Ascending aorta (tissue), 2 donors: Measurements from ENCODE around the gene LRRC45. TPM values are rescaled to one million over a fixed set of nuclear protein-coding genes. Genes with fewer than 3 reads are reported as not detected.

Experiments used
- DNase-seq, 2 donors: peaks; one replicate each; pipeline ENCODE4 v3.0.0-alpha.2; 2019; ENCODE audit warnings: low spot score in 2 of 2
- H3K27ac ChIP-seq, 2 donors: fragments of 200-600 bp; sonication (generic); one replicate each; pipeline ENCODE4 v1.5.1; 2016 to 2017; ENCODE audit warnings: mild to moderate bottlenecking in 1 of 2
- H3K27me3 ChIP-seq: fragments of 200-600 bp; sonication (generic); one replicate; pipeline ENCODE4 v1.5.1; 2017
- H3K36me3 ChIP-seq, 2 donors: fragments of 200-600 bp; sonication (generic); one replicate each; pipeline ENCODE4 v1.5.1; 2016
- H3K4me1 ChIP-seq, 2 donors: fragments of 200-600 bp; sonication (generic); one replicate each; pipeline ENCODE4 v1.5.1; 2016 to 2017; ENCODE audit warnings: mild to moderate bottlenecking in 1 of 2
- H3K4me3 ChIP-seq, 2 donors: fragments of 200-600 bp; sonication (generic); one replicate each; pipeline ENCODE4 v1.5.1; 2016 to 2017; ENCODE audit warnings: mild to moderate bottlenecking in 1 of 2
- H3K9me3 ChIP-seq, 2 donors: fragments of 200-600 bp; sonication (generic); one replicate each; pipeline ENCODE4 v1.5.1; 2016
- intact Hi-C: fragments of 100-400 bp; cut with DNase I; formaldehyde crosslinking; loops from one replicate; pipeline ENCODE4 v1.15.1; 2023
- total RNA-seq: library from RNA; depleted of rRNA; stranded (reverse); fragments of >200 nt; gene quantifications from one replicate; pipeline ENCODE4 v1.1.0, GENCODE V29; 2016
- TF ChIP-seq, protein P1 (sequence below), 3 experiments: fragments of 200-600 bp in 2 of 3; fragments of 450-650 bp in 1 of 3; sonication (generic) in 2 of 3; IDR thresholded peaks; one replicate each; pipeline ENCODE4 v1.5.1; 2016 to 2019; ENCODE audit warnings: antibody characterized with exemption in 3 of 3, mild to moderate bottlenecking in 1 of 3, moderate library complexity in 1 of 3

Gene LRRC45
- total RNA-seq, 1 donor from 2014 or later: 2.0 TPM

GRCh38 chr17:82021107-82021899 is 1.8 kb upstream of the LRRC45 start:
- peak in 1 of 2 donors; percentile 87 for DNase-seq
- TF ChIP-seq, protein P1, sequence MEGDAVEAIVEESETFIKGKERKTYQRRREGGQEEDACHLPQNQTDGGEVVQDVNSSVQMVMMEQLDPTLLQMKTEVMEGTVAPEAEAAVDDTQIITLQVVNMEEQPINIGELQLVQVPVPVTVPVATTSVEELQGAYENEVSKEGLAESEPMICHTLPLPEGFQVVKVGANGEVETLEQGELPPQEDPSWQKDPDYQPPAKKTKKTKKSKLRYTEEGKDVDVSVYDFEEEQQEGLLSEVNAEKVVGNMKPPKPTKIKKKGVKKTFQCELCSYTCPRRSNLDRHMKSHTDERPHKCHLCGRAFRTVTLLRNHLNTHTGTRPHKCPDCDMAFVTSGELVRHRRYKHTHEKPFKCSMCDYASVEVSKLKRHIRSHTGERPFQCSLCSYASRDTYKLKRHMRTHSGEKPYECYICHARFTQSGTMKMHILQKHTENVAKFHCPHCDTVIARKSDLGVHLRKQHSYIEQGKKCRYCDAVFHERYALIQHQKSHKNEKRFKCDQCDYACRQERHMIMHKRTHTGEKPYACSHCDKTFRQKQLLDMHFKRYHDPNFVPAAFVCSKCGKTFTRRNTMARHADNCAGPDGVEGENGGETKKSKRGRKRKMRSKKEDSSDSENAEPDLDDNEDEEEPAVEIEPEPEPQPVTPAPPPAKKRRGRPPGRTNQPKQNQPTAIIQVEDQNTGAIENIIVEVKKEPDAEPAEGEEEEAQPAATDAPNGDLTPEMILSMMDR (IDR thresholded peaks at IDR 0.05): peak; percentile 84 to 91 (median 85)
- Histone ChIP-seq H3K27me3 (no peaks in the 10 kb centered on the region), H3K9me3 (no peaks in the 10 kb centered on the region), H3K36me3 (peaks cover 0 to 14% of the 10 kb centered on the region in 2 donors), H3K4me1 (peaks cover 12 to 20% of the 10 kb centered on the region in 2 donors), H3K4me3 (peak overlapping the region; percentile 80 to 99), H3K27ac (no peak overlapping the region)
- intact Hi-C loops: loop anchor here (1.0 to 5.0 kb wide), 4 partner anchors 62 to 191 kb away; partner anchors contain the start of genes ARHGDIA, CCDC57 and PCYT2

DNA sequence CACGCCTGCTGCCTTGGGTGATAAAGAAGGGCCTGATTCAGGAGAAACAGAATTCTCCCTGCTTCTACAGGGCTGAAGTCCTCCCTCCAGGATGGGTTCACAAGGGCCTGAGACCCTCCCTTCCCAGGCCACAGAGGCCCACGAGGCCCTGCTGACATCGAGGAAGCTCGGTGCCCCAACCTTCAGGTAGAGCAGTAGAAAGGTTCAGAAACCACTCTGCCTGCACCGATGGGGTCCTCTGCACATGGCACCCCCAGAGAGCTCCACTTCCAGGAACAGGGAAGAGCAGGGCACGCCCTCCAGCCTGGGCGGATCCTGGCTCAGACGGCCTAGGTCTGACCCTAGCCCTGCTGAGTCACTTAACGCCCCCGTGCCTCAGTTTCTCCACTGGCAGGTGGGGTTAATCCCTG is 1.2 kb upstream of the LRRC45 start:
- intact Hi-C loops: loop anchor here (1.0 to 5.0 kb wide), 6 partner anchors 18 to 190 kb away; partner anchors contain the start of genes ARHGDIA, CCDC57, GPS1 and PCYT2
- H3K4me3 ChIP-seq: peak overlapping the region; percentile 80 to 99
- peaks cover 12 to 20% of the 10 kb centered on the region in 2 donors for H3K4me1 ChIP-seq
- peaks cover 0 to 14% of the 10 kb centered on the region in 2 donors for H3K36me3 ChIP-seq
- H3K9me3 ChIP-seq: no peaks in the 10 kb centered on the region
- DNase-seq: no peak
- H3K27ac ChIP-seq: peak overlapping the region in 1 of 2 donors; percentile 71
- no peaks in the 10 kb centered on the region for H3K27me3 ChIP-seq
- TF ChIP-seq, protein P1 (IDR thresholded peaks at IDR 0.05): no peak

GRCh38 chr17:82022310-82022980 is 660 bp upstream of the LRRC45 start, which contains the start of gene CENPX:
Gene CENPX, minus strand, starts transcription at chr17:82022878. Its CDS starts 17 bp downstream, at chr17:82022861.
- H3K9me3 ChIP-seq: no peaks in the 10 kb centered on the region
- H3K36me3 ChIP-seq: peaks cover 0 to 14% of the 10 kb centered on the region in 2 donors
- peak within 1 kb of the TSS; percentile 56 to 71 for H3K27ac ChIP-seq
- intact Hi-C loops: loop anchor here (1.0 to 5.0 kb wide), 5 partner anchors 18 to 190 kb away; partner anchors contain the start of genes ARHGDIA, CCDC57, GPS1 and PCYT2
- H3K4me1 ChIP-seq: peaks cover 12 to 20% of the 10 kb centered on the region in 2 donors
- H3K27me3 ChIP-seq: no peaks in the 10 kb centered on the region
- TF ChIP-seq, protein P1 (IDR thresholded peaks at IDR 0.05): no peak
- DNase-seq: no peak
- peak within 1 kb of the TSS; percentile 89 to 99 for H3K4me3 ChIP-seq

GRCh38 chr17:82023447-82024241 is 539 bp downstream of the LRRC45 start:
- peaks cover 12 to 20% of the 10 kb centered on the region in 2 donors for H3K4me1 ChIP-seq
- intact Hi-C loops: loop anchor here (1.0 to 5.0 kb wide), 7 partner anchors 14 to 189 kb away; partner anchors contain the start of genes ARHGDIA, ASPSCR1, CCDC57 and DCXR
- TF ChIP-seq, protein P1 (IDR thresholded peaks at IDR 0.05): no peak

DNA sequence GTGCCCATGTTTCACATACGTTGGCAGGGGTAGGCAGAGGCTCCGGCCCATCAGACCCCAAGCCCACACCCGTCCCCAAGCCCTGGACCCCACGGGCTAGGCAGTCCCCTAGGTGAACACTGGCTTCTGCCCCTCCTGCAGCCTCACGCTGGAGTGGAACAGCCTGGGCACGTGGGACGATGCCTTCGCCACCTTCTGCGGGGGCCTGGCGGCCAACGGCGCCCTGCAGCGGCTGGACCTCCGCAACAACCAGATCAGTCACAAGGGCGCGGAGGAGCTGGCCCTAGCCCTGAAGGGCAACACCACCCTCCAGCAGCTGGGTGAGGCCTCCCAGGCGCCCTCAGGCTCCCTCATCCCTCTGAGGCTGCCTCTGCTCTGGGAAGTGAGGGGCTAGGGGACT is 1.8 kb downstream of the LRRC45 start:
- Histone ChIP-seq H3K4me3 (no peak overlapping the region), H3K27me3 (no peaks in the 10 kb centered on the region), H3K9me3 (no peaks in the 10 kb centered on the region), H3K4me1 (peaks cover 12 to 20% of the 10 kb centered on the region in 2 donors), H3K27ac (no peak overlapping the region), H3K36me3 (no peaks in the 10 kb centered on the region)
- TF ChIP-seq, protein P1 (IDR thresholded peaks at IDR 0.05): no peak
- no peak for DNase-seq
- intact Hi-C loops: loop anchor here (5.0 kb wide), 3 partner anchors 113 to 187 kb away; partner anchors contain the start of genes ARHGDIA, CCDC57 and PCYT2

More at GRCh38 chr17:82023447-82024241, 539 bp downstream of the LRRC45 start:
- peaks cover 0 to 4% of the 10 kb centered on the region in 2 donors for H3K36me3 ChIP-seq
- no peak for DNase-seq
- H3K4me3 ChIP-seq: peak overlapping the region; percentile 89 to 94
- H3K9me3 ChIP-seq: no peaks in the 10 kb centered on the region
- H3K27me3 ChIP-seq: no peaks in the 10 kb centered on the region
- H3K27ac ChIP-seq: no peak overlapping the region
